ENCODE measurements around the gene HOXB2.

Gene HOXB2

DNA sequence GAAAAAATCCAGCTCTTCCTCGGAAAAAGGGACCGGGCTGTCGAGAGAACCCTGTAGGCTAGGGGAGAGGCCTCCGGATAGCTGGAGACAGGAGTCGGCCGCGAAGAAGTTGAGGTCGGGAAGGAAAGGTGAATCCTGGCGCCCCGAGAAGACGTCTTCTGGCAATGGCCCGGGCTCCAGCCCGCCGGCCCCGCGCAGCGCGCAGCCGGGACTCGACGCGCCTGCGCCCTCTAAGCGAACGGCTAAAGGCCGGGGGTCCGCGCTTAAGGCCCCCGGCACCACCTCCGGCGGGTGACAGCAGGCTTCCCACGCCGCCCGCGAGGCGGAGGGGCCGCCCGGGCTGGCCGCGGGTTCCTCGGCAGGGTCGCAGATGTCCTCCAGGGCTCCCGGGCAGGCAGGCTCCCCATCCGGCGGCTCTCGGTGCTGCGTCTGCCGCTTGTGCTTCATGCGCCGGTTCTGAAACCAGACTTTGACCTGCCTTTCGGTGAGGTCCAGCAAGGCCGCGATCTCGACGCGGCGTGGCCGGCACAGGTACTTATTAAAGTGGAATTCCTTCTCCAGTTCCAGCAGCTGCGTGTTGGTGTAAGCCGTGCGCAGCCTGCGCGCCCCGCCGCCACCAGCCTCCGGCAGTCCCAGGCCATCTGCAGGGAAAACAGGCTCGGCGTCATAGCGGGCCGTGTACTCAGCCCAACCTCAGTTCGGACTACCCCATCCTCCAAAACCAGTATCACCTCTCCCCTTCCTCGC, 1.6 kb downstream of the HOXB2 start:
- no peak overlapping the region for H3K27ac ChIP-seq (ENCODE audit: low read depth, low read length)
- no peak overlapping the region for H3K4me3 ChIP-seq (ENCODE audit: low read length)
- no peaks in the 10 kb centered on the region for H3K79me2 ChIP-seq (ENCODE audit: control insufficient read depth, low read length)
- no peaks in the 10 kb centered on the region for H4K20me1 ChIP-seq (ENCODE audit: control insufficient read depth, insufficient read depth, low read depth, low read length)
- no peaks in the 10 kb centered on the region for H3K4me1 ChIP-seq (ENCODE audit: control insufficient read depth, low read length)
- no peaks in the 10 kb centered on the region for H3F3A ChIP-seq (ENCODE audit: control insufficient read depth, insufficient read depth)
- no peak overlapping the region for H3K4me2 ChIP-seq (ENCODE audit: low read length)
- TF ChIP-seq, protein P1, sequence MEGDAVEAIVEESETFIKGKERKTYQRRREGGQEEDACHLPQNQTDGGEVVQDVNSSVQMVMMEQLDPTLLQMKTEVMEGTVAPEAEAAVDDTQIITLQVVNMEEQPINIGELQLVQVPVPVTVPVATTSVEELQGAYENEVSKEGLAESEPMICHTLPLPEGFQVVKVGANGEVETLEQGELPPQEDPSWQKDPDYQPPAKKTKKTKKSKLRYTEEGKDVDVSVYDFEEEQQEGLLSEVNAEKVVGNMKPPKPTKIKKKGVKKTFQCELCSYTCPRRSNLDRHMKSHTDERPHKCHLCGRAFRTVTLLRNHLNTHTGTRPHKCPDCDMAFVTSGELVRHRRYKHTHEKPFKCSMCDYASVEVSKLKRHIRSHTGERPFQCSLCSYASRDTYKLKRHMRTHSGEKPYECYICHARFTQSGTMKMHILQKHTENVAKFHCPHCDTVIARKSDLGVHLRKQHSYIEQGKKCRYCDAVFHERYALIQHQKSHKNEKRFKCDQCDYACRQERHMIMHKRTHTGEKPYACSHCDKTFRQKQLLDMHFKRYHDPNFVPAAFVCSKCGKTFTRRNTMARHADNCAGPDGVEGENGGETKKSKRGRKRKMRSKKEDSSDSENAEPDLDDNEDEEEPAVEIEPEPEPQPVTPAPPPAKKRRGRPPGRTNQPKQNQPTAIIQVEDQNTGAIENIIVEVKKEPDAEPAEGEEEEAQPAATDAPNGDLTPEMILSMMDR (IDR thresholded peaks at IDR 0.05; ENCODE audit: low read depth, low read length, poor library complexity, severe bottlenecking), result no peak
- TF ChIP-seq EZH2phosphoT487 (IDR thresholded peaks at IDR 0.05; ENCODE audit: borderline replicate concordance, low read length), result peak; percentile 87; the same call in 1 of the 2 replicates
- no peaks in the 10 kb centered on the region for H3K9me3 ChIP-seq (ENCODE audit: control insufficient read depth, insufficient read depth, low read length)
- H3K27me3 ChIP-seq (ENCODE audit: control insufficient read depth, low read length), result peaks cover 71% of the 10 kb centered on the region
- no peaks in the 10 kb centered on the region for H3K9me2 ChIP-seq (replicated peaks; ENCODE audit: control insufficient read depth, low read length)
- H3K36me3 ChIP-seq (ENCODE audit: control insufficient read depth, low read length), result no peaks in the 10 kb centered on the region

DNA sequence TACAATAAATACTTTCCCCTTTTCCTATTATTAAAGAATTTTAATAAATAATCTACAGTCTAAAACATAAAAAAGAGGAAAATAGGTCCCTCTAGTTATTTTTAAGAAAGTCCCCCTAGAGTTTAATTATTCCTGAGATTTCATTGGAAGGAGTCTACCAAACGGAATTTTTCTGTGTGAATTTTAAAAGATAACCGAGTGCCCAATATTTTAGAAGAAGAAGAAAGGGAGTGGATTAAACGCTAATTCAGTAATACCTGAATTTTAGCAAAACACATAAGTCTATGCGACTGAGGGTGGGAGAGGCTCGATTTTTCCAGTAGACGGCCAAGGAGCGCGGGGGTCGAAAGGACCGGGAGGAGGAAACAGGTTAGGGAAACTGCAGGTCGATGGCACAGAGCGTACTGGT, 2.2 kb downstream of the HOXB2 start:
- H3K36me3 ChIP-seq (ENCODE audit: control insufficient read depth, low read length), result no peaks in the 10 kb centered on the region
- no peaks in the 10 kb centered on the region for H3K4me1 ChIP-seq (ENCODE audit: control insufficient read depth, low read length)
- no peaks in the 10 kb centered on the region for H3K79me2 ChIP-seq (ENCODE audit: control insufficient read depth, low read length)
- H3K4me3 ChIP-seq (ENCODE audit: low read length), result no peak overlapping the region
- H3K27me3 ChIP-seq (ENCODE audit: control insufficient read depth, low read length), result peaks cover 71% of the 10 kb centered on the region
- no peak overlapping the region for H3K4me2 ChIP-seq (ENCODE audit: low read length)
- no peaks in the 10 kb centered on the region for H3K9me3 ChIP-seq (ENCODE audit: control insufficient read depth, insufficient read depth, low read length)
- H4K20me1 ChIP-seq (ENCODE audit: control insufficient read depth, insufficient read depth, low read depth, low read length), result no peaks in the 10 kb centered on the region
- H3F3A ChIP-seq (ENCODE audit: control insufficient read depth, insufficient read depth), result no peaks in the 10 kb centered on the region
- H3K27ac ChIP-seq (ENCODE audit: low read depth, low read length), result no peak overlapping the region
- H3K9me2 ChIP-seq (replicated peaks; ENCODE audit: control insufficient read depth, low read length), result no peaks in the 10 kb centered on the region
- no peak; the same call in 1 of the 2 replicates for TF ChIP-seq EZH2phosphoT487 (IDR thresholded peaks at IDR 0.05; ENCODE audit: borderline replicate concordance, low read length)
- TF ChIP-seq, protein P1 (IDR thresholded peaks at IDR 0.05; ENCODE audit: low read depth, low read length, poor library complexity, severe bottlenecking), result no peak

DNA sequence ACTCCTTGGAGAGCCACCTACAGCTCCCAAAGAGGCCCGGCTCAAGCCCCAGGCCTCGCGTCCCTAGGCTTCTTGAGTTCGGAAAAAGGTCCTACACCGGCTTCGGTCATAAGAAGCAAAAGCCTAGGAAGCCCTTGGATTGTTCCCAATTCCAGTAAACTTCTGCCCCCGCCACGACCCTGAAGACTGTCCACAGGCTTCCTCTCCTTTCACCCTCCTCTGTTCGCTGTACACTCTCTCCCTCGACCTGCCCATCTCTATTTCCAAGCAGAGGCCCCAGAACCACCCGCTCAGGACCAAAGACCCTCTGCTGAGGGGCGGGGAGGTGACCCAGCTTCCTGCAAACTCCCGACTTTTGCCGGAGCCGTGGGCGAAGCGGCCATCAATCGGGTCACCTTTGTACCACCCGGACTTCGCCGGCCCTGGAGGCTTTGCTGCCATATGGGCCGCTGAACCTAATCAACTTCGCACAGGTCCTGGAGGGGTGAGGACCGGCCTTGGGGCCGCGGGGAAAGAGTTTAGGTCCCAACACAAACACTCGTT, 2.7 kb downstream of the HOXB2 start:
- Histone ChIP-seq H3K27me3 (ENCODE audit: control insufficient read depth, low read length) (peaks cover 69% of the 10 kb centered on the region), H3K27ac (ENCODE audit: low read depth, low read length) (no peak overlapping the region), H3K4me2 (ENCODE audit: low read length) (no peak overlapping the region), H3K9me2 (replicated peaks; ENCODE audit: control insufficient read depth, low read length) (no peaks in the 10 kb centered on the region), H4K20me1 (ENCODE audit: control insufficient read depth, insufficient read depth, low read depth, low read length) (no peaks in the 10 kb centered on the region), H3K4me1 (ENCODE audit: control insufficient read depth, low read length) (no peaks in the 10 kb centered on the region), H3K79me2 (ENCODE audit: control insufficient read depth, low read length) (no peaks in the 10 kb centered on the region), H3K4me3 (ENCODE audit: low read length) (no peak overlapping the region), H3K36me3 (ENCODE audit: control insufficient read depth, low read length) (no peaks in the 10 kb centered on the region), H3K9me3 (ENCODE audit: control insufficient read depth, insufficient read depth, low read length) (no peaks in the 10 kb centered on the region), H3F3A (ENCODE audit: control insufficient read depth, insufficient read depth) (no peaks in the 10 kb centered on the region)
- TF ChIP-seq, protein P1 (IDR thresholded peaks at IDR 0.05; ENCODE audit: low read depth, low read length, poor library complexity, severe bottlenecking), result no peak
- no peak; the same call in 1 of the 2 replicates for TF ChIP-seq EZH2phosphoT487 (IDR thresholded peaks at IDR 0.05; ENCODE audit: borderline replicate concordance, low read length)

All from DOHH2 (cell line).